ENCODE data around the gene SLC4A1. TPM values are rescaled to one million over a fixed set of nuclear protein-coding genes. Genes with fewer than 3 reads are reported as not detected.

Gene SLC4A1
- total RNA-seq, 1 donor from 2014 or later = 0.37 TPM

GRCh38 chr17:44206825-44207155 is 61.1 kb downstream of the SLC4A1 start:
- DNase-seq (ENCODE audit: low spot score) = no peak

- no peak for DNase-seq (ENCODE audit: low spot score)
These were observed 61.7 kb downstream of the SLC4A1 start for GRCh38 chr17:44205962-44206824.

- no peak for DNase-seq (ENCODE audit: low spot score)
These were observed 63.5 kb downstream of the SLC4A1 start for GRCh38 chr17:44204441-44204882.

- no peak for DNase-seq (ENCODE audit: low spot score)
These were observed 64.0 kb downstream of the SLC4A1 start for GRCh38 chr17:44203731-44204440.

GRCh38 chr17:44202756-44203155 is 65.2 kb downstream of the SLC4A1 start:
- DNase-seq (ENCODE audit: low spot score) = no peak

- DNase-seq (ENCODE audit: low spot score) = no peak
These were observed 67.3 kb downstream of the SLC4A1 start for GRCh38 chr17:44200478-44201155.

GRCh38 chr17:44199553-44200477 is 68.1 kb downstream of the SLC4A1 start, which contains the start of gene ATXN7L3:
TSS of gene ATXN7L3 (minus strand) at chr17:44199884. CDS start at chr17:44198070, 1,814 bp downstream.
- DNase-seq (ENCODE audit: low spot score) = peak; percentile 99

GRCh38 chr17:44198721-44199552 is 69.0 kb downstream of the SLC4A1 start:
- peak; percentile 38 for DNase-seq (ENCODE audit: low spot score)

Other genes starting within 250 kb of the SLC4A1 start
- gene LSM12, start 201.5 kb downstream of the SLC4A1 start, total RNA-seq = 47.3 TPM
- 62.3 TPM for gene G6PC3, start 197.4 kb downstream of the SLC4A1 start, total RNA-seq
- gene HDAC5, start 144.5 kb downstream of the SLC4A1 start, total RNA-seq = 87.4 TPM
- 1.0 TPM for gene HROB, start 126.2 kb downstream of the SLC4A1 start, total RNA-seq
- 0.58 TPM for gene ASB16, start 97.4 kb downstream of the SLC4A1 start, total RNA-seq
- gene TMUB2, start 81.2 kb downstream of the SLC4A1 start, total RNA-seq = 49.4 TPM
- gene ATXN7L3, start 68.3 kb downstream of the SLC4A1 start, total RNA-seq = 77.0 TPM
- gene UBTF, start 48.5 kb downstream of the SLC4A1 start, total RNA-seq = 95.6 TPM
- 1.4 TPM for gene RUNDC3A, start 40.5 kb upstream of the SLC4A1 start, total RNA-seq
- gene SLC25A39, start 56.7 kb upstream of the SLC4A1 start, total RNA-seq = 140 TPM
- 385 TPM for gene GRN, start 77.2 kb upstream of the SLC4A1 start, total RNA-seq
- 4.0 TPM for gene FAM171A2, start 95.7 kb upstream of the SLC4A1 start, total RNA-seq
- gene ITGA2B, start 121.5 kb upstream of the SLC4A1 start, total RNA-seq = 2.9 TPM
- gene GPATCH8, start 235.3 kb upstream of the SLC4A1 start, total RNA-seq = 33.3 TPM